ENCODE data around the gene GPR153.
"Not testable (repeated sequence)": the region's sequence is repeated elsewhere in the genome, so short reads cannot be mapped to it uniquely, and the experiment has no call there.

GPR153 gene

DNA sequence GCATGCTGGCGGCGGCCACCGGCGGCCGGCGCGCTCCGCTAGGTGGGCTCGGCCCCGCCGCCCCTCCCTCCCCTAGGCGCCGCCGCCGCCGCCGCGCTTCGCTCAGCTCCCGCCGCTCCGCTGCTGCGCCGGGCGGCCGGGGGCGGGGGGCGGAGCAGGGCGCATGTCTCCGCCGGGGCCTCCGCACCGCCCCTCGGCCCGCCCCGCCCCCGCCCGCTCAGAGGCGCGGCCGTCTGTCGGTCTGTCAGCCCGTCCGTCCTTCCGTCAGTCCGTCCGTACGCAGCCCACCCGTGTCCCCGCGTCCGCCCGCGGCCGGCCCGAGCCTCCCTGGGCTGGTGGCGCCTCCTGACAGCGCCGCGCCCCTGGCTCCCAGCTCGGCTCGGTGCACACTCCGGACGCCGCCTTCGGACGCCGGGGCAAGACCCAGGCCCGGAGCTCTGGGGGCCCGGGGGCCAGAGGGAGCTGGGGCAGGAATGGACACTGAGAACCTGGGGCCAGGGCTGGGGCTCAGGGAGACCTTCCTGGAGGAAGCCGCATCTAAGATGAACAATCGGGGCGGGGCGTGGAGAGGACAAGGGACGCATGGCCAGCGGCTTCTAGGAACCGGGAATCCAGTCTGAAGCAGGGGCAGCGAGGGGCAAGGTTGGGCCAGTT, at the start of gene GPR153:
TSS of gene GPR153 (minus strand) at position 138 of the 654 bp plus-strand sequence. CDS start 6,193 bp downstream, outside the sequence.
- peak within 1 kb of the TSS; percentile 41 for H3K4me3 ChIP-seq (ENCODE audit: low read depth, low read length)
- DNase-seq (ENCODE audit: low read depth), result no peak
- TF ChIP-seq, protein P1, sequence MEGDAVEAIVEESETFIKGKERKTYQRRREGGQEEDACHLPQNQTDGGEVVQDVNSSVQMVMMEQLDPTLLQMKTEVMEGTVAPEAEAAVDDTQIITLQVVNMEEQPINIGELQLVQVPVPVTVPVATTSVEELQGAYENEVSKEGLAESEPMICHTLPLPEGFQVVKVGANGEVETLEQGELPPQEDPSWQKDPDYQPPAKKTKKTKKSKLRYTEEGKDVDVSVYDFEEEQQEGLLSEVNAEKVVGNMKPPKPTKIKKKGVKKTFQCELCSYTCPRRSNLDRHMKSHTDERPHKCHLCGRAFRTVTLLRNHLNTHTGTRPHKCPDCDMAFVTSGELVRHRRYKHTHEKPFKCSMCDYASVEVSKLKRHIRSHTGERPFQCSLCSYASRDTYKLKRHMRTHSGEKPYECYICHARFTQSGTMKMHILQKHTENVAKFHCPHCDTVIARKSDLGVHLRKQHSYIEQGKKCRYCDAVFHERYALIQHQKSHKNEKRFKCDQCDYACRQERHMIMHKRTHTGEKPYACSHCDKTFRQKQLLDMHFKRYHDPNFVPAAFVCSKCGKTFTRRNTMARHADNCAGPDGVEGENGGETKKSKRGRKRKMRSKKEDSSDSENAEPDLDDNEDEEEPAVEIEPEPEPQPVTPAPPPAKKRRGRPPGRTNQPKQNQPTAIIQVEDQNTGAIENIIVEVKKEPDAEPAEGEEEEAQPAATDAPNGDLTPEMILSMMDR (IDR thresholded peaks at IDR 0.05; ENCODE audit: control insufficient read depth, extremely low read depth, insufficient read depth), result no peak

DNA sequence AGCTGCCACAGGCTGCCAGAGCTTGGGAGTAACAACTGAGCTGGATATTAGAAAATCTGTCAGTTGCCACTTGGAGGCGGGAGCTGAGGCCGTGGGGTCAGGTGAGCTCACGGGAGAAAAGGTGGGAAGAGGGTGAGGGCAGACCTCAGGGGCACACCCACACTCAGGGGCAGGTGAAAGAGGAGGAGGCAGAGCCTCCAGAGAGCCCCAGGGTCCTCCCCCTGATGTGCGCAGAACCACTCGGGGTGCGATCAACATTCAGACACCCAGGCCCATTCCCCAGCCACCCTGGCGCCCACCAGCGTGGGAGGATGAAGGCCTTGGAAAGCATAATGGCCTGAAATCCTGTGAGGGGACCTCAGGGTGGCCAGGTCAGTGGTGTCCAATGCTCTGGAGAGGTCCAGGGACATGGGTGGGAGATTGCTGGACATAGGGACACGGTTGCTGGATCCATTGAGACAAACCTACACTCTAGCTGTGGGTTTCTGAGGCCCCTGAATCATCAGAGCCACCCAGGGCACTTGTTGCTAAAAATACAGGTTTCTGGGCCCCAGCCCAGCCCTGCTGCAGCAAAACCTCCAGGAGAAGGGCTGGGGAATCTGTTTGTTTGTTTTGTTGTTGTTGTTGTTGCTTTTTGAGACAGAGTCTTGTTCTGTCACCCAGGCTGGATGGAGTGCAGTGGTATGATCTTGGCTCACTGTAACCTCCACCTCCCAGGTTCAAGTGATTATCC, 49.4 kb upstream of the GPR153 start:
- no peak for DNase-seq (ENCODE audit: low read depth)
- TF ChIP-seq, protein P1 (IDR thresholded peaks at IDR 0.05; ENCODE audit: control insufficient read depth, extremely low read depth, insufficient read depth), result no peak
- H3K4me3 ChIP-seq (ENCODE audit: low read depth, low read length), result no peak overlapping the region

DNA sequence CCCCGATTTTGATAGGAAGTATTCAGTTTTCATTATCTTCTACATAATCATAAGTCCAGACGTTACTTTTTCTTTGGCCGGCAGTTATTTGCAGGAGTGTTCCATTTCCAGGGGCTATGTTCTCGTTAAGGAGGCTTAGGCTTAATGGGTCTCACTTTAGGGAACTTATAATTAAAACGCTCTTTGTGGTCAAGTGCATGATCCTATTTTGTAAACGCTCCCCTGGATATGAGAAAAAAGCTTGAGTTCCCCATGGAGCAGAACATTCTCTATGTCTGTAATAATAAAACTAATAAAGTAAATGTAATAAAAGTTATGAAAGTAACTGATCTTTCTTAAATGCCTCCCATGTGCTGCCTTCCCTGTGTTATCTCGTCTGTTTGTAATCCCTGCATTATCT, 48.7 kb upstream of the GPR153 start:
- no peak for DNase-seq (ENCODE audit: low read depth)
- no peak overlapping the region for H3K4me3 ChIP-seq (ENCODE audit: low read depth, low read length)
- TF ChIP-seq, protein P1 (IDR thresholded peaks at IDR 0.05; ENCODE audit: control insufficient read depth, extremely low read depth, insufficient read depth), result no peak

DNA sequence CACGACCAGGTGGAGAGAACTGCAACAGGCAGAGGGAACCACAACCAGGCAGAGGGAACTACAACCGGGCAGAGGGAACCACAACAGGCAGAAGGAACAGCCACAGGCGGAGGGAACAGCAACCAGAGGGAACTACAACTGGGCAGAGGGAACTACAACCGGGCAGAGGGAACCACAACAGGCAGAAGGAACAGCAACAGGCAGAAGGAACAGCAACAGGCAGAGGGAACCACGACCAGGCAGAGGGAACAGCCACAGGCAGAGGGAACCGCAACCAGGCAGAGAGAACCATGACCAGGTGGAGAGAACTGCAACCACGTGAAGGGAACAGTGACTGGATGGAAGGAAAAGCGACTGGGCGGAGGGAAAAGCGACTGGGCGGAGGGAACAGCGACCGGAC, 47.6 kb upstream of the GPR153 start:
- H3K4me3 ChIP-seq (ENCODE audit: low read depth, low read length), result no peak overlapping the region

DNA sequence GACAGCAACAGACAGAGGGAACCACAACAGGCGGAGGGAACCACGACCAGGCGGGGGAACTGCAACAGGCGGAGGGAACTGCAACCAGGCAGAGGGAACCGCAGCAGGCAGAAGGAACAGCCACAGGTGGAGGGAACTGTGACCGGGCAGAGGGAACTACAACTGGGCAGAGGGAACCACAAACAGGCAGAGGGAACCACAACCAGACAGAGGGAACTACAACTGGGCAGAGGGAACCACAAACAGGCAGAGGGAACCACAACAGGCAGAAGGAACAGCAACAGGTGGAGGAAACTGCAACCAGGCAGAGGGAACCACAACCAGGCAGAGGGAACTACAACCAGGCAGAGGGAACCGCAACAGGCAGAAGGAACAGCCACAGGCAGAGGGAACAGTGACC, 46.8 kb upstream of the GPR153 start:
- not testable (repeated sequence) for DNase-seq (ENCODE audit: low read depth); H3K4me3 ChIP-seq (ENCODE audit: low read depth, low read length)

More for the DNA sequence above, 47.6 kb upstream of the GPR153 start:
- TF ChIP-seq, protein P1 (IDR thresholded peaks at IDR 0.05; ENCODE audit: control insufficient read depth, extremely low read depth, insufficient read depth), result no peak
- DNase-seq (ENCODE audit: low read depth), result no peak

DNA sequence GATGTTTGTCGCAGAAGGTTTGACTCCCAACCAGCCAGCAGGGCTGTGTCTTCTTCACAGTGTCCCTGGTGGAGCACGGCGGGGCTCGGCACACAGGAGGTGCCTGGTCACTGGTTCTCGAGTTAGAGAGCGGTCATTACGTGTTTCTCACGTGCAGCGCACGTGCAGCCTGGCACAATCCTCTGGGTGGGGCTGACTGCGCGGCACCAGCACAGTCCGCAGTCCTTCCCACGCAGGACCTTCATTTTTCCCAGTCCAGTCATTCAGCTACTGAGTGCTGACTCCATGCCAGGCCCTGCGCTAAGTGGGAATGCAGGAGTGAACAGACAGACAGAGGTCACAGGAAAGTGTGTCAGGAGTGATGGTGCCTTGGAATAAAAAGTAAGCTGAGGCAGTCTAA, 46.2 kb upstream of the GPR153 start:
- no peak overlapping the region for H3K4me3 ChIP-seq (ENCODE audit: low read depth, low read length)
- no peak for DNase-seq (ENCODE audit: low read depth)
- TF ChIP-seq, protein P1 (IDR thresholded peaks at IDR 0.05; ENCODE audit: control insufficient read depth, extremely low read depth, insufficient read depth), result no peak

DNA sequence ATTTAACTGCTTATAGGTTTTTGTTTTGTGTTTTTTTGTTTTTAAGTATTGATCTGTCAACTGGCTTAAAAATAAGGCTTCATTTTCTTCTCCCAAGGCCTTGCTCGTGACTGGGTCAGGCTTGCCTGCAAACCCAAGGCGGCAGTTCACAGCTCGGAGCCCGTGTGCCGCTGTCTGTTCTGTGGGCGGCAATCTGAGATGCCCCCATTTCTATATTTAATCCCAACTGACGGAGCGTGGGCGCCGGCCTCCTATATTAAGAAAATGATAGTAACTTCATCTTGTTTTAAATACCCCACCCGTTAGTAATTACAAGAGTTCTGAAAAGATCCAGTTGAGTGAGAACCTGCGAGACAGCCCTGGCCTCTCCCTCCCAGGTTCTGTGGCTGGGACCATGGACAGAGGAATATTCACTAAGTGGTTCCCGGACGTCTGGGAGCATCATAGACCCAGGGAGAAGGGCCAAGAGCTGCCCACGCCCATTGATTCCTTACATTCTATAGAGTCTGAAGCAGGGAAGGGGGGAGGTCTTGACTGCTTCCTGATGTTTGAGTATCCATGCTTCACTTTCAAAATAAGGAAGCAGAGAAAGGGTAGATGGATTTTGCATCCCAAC, 42.6 kb upstream of the GPR153 start:
- DNase-seq (ENCODE audit: low read depth), result no peak
- TF ChIP-seq, protein P1 (IDR thresholded peaks at IDR 0.05; ENCODE audit: control insufficient read depth, extremely low read depth, insufficient read depth), result no peak
- H3K4me3 ChIP-seq (ENCODE audit: low read depth, low read length), result no peak overlapping the region

Data from LNCaP clone FGC (cell line).